ENCODE data around the gene ZNF431.
"Not testable (repeated sequence)": the region's sequence is repeated elsewhere in the genome, so short reads cannot be mapped to it uniquely, and the experiment has no call there.

ZNF431 gene

DNA sequence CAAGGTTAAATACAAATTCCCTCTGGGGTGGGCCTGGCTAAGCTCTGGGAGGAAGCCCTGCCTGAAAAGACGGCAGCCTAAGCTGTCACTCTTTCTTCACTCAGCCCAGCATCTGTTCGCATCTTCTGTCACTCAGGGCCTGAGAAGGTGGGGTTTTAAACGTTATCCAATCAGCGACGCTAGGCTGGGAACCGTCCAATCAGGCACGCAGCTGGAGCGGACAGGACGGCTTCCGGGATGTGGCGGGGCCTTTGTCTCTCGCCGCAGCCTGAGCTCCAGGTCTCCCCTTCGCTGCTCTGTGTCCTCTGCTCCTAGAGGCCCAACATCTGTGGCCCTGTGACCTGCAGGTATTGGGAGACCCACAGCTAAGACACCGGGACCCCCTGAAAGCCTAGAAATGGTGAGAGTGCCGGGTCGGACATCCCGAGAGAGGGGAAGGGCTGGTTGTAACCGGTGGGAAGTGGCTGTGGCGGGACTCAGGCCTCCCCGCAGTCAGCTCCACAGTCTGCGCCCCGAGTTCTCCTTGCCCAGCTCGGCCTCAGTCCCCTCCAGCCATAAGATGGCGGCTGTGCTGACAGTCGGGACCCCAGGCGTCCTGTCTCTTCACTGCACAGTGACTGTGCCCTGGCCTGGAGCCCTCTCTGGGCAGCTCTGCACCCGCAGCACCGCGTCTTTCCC is at the start of gene ZNF431:
Gene ZNF431 (plus strand): TSS at position 254 of the 678 bp plus-strand sequence. CDS start 144 bp downstream, at position 398.
- DNase-seq (ENCODE audit: extremely low read depth in 1 of 2, low read depth in 1 of 2): peak; percentile 73

DNA sequence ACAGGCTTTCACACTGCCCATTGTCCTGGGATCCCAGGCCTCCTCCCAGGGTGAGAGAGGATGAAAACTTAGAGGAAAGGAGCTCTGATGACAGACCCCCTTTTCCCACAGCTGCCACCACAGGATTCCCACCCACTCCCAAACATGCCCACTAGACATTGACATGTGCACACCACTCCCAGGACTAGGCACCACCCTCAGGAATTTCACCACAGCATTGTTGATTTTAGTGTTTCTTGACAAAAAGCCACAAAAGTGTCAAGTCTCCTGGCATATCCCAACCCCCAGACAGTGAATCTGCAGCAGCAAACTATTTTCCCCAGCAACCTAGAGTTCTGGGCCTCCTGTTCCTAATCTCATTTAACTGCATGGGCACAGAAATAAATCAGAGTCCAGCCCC is 49.7 kb upstream of the ZNF431 start:
- no peak for DNase-seq (ENCODE audit: extremely low read depth in 1 of 2, low read depth in 1 of 2)

DNA sequence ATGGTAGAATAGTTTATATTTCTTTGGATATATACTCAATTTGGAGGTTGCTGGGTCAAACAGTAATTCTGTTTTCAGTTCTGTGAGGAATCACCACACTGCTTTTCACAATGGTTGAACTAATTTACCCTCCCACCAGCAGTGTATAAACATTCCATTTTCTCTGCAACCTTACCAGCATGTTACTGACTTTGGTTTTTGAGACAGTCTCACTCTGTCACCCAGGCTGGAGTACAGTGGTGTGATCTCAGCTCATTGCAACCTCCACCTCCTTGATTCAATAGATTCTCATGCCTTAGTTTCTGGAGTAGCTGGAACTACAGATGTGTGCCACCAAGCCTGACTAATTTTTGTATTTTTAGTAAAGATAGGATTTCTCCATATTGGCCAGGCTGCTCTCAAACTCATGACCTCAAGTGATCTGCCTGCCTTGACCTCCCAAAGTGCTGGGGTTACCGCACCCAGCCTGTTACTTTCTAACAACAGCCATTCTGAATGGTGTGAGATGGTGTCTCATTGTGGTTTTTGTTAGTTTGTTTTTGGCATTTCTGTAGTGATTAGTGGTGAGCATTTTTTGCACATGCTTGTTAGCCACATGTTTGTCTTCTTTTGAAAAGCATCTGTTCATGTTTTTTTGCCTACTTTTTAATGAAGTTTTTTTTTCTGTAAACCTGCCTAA is 47.4 kb upstream of the ZNF431 start:
- DNase-seq (ENCODE audit: extremely low read depth in 1 of 2, low read depth in 1 of 2): no peak

DNA sequence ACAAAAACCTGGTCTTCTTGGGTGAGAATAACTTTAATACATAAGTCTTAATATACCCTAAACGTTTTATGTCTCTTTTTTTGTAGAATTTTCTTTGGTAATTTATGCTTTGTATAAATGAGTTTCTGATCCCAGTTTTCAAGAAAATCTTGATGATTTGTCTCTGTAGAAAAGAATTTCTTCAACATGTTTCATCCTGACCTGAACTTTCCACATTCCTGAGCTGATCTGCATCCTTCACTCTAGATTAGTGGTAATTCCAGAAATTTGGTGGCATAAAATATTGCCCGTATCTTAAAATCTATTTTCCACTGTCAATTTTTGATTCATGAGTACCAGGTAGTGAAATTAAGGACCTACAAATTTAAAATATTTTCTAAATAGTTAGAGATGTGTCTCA is 43.5 kb upstream of the ZNF431 start:
- no peak for DNase-seq (ENCODE audit: extremely low read depth in 1 of 2, low read depth in 1 of 2)

DNA sequence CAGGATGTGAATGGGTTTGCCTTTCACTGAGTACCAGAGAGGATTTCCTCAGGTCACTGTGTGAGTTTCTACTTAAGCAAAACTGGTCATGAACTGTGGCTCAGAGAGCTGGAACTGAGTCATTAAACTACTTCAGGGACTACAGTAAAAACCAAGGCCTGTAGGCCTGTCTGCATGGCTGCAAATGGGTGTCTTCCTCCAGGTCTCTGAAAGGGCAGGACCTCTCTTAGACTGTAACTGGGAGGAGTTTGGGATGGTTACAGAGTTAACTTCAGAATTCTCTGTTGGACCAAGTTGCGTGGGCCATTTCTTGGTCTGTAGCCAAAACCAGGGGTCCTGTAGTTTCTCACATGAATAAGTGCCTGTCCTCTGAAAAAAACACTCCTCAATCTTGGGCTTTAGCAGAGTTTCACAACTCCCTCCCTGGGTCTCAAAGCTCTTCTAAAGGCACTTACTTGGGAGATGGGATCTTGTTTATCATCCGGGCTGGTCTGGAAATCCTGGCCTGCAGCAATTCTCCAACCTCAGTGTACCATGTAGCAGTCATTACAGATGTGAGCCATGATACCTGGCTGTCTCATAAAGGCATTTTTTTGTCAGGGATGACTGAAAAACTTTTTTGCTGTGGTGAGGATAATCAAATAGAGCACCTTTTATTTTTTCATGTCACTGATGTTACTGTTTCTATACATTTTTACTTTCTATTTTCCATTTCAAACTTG is 40.2 kb upstream of the ZNF431 start:
- no peak for DNase-seq (ENCODE audit: extremely low read depth in 1 of 2, low read depth in 1 of 2)

DNA sequence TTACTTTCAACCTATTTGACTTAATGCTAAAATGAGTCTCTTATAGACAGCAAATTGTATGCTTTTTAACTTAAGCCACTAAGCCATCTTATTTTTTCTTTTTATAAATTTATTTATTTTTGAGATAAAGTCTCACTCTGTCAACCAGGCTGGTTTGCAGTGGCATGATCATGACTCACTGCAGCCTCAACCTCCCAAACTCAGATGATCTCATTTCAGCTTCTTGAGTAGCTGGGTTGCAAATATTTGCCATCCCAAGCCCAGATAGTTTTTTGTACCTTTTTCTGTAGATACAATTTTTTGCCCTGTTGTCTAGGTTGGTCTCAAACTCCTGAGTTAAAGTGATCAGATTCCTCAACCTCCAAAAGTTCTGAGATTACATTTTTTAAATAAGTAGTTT is 32.7 kb upstream of the ZNF431 start:
- DNase-seq (ENCODE audit: extremely low read depth in 1 of 2, low read depth in 1 of 2): no peak

DNA sequence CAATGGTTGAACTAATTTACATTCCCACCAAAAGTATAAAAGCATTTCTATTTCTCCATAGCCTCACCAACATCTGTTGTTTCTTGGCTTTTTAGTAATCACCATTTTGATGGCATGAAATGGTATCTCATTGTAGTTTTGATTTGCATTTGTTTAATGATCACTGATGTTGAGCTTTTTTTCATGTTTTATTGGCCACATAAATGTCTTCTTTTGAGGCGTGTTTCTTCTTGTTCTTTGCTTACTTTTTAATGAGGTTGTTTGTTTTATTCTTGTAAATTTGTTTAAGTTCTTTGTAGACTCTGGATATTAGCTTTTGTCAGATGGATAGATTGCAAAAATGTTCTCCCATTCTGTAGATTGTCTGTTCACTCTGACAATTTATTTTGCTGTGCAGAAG is 31.7 kb upstream of the ZNF431 start:
- DNase-seq (ENCODE audit: extremely low read depth in 1 of 2, low read depth in 1 of 2): no peak

DNA sequence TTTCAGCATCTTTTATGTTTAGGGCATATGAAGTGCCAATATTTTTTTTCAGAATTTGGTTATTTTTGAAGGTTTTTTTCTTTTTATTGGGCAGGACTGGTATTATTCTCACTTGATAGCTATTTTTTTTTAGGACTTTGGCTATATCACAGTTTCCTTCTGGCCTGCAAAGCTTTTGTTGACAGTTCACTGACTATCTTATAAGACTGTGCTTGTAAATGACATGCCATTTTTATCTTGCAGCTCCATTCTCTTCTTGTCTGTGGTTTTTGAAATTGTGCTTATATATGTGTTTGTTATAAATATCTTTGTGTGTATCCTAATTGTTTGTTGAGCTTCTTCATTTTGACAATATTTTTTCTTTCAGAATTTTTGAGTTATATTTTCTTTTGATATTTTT is 26.4 kb upstream of the ZNF431 start:
- DNase-seq (ENCODE audit: extremely low read depth in 1 of 2, low read depth in 1 of 2): no peak

DNA sequence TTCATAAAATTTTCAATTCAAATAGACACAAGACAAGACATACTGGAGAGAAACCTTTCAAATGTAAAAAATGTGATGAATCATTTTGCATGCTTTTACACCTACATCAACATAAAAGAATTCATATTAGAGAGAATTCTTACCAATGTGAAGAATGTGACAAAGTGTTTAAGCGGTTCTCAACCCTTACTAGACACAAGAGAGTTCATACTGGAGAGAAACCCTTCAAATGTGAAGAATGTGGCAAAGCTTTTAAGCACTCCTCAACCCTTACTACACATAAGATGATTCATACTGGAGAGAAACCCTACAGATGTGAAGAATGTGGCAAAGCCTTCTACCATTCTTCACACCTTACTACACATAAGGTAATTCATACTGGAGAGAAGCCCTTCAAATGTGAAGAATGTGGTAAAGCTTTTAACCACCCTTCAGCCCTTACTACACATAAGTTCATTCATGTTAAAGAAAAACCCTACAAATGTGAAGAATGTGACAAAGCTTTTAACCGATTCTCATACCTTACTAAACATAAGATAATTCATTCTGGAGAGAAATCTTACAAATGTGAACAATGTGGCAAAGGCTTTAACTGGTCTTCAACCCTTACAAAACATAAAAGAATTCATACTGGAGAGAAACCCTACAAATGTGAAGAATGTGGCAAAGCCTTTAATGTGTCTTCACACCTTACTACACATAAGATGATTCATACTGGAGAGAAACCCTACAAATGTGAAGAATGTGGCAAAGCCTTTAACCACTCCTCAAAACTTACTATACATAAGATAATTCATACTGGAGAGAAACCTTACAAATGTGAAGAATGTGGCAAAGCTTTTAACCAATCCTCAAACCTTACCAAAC is 24.6 kb upstream of the ZNF431 start:
- DNase-seq (ENCODE audit: extremely low read depth in 1 of 2, low read depth in 1 of 2): no peak

DNA sequence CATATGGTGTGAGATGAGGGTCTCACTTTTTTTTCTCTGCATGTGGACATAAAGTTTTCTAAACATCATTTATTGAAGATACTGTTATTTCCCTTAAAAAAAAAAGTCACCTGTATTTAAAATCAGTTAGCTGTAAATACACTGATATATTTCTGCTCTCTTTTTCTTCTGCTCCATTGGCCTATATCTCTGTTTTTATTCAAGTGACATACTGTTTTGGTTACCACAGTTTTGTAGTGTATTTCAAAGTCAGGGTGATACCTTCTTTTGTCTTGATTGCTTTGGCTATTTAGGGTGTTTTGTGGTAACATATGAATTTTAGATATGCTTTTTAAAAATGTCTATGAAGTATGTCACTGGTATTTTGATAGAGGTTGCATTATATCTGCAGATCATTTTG is 15.8 kb upstream of the ZNF431 start:
- no peak for DNase-seq (ENCODE audit: extremely low read depth in 1 of 2, low read depth in 1 of 2)

DNA sequence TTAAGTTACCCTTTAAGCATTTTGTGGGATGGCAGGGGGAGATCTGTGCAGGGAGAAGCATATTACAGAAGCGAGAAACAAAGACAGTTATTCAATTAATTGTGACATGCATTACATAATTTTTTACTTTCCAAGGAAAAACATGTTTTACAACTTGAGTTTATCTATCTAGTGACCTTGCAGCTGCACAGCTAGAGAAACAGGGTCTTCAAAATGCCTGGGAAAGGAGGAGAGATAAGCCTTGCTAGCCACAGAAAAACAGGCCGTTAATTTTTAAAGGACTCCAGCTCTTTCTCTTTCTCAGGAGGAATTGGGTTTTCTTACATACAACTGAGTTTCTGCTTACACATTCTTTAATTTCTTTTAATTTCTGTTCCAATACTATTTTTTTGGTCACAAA is 14.8 kb upstream of the ZNF431 start:
- no peak for DNase-seq (ENCODE audit: extremely low read depth in 1 of 2, low read depth in 1 of 2)

DNA sequence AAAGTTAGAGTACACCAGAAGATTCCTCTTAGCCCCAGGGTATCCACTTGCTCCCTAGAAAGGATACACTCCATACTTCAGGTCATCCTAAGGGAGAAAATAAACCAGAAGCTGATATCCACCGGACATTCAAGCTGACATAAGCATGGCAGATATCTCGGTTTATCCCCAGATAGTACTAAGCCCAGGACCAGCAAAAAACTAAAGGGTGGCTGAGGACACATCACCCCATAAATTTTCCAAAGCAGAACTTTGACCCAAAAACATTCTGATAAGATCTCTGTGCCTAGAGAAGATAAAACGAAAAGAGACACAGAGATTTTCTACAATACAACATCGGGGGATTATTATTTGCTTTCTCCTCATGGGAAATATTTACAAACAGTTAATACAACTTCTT is 13.9 kb upstream of the ZNF431 start:
- DNase-seq (ENCODE audit: extremely low read depth in 1 of 2, low read depth in 1 of 2): no peak

DNA sequence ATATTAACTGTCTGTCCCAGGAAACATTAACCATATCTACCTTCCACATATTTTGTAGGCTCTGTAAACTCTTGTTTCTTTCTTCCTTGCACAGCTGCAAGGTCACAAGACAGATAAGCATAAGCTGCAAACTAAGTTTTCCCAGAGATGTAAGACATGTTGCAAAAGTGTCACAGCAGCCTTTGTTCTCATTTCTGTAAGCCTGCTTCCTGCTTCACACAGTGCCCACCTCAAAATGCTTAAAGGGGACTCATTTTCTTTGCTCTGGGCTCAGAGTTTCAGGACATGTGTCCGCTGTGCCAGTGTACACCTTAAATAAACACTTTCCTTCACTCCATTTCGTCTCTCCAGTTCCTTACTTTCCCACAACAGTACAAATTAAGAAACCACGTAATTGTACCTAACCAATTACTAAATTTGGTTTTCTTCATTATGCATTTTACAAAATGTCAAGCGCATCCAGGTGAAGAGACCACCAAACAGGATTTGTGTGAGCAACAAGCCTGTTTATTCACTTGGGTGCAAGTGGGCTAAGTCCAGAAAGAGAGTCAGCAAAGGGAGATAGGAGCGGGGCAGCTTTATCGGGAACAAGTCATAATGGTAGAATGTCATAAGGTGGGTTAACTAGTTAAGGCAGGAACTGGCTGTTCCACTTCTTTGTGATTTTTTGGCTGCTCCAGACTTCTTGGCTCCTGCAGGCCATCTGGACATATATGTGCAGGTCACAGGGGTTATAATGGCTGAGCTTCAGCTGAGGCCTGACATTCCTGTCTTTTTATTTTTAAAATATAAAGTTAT is 12.7 kb upstream of the ZNF431 start:
- no peak for DNase-seq (ENCODE audit: extremely low read depth in 1 of 2, low read depth in 1 of 2)

DNA sequence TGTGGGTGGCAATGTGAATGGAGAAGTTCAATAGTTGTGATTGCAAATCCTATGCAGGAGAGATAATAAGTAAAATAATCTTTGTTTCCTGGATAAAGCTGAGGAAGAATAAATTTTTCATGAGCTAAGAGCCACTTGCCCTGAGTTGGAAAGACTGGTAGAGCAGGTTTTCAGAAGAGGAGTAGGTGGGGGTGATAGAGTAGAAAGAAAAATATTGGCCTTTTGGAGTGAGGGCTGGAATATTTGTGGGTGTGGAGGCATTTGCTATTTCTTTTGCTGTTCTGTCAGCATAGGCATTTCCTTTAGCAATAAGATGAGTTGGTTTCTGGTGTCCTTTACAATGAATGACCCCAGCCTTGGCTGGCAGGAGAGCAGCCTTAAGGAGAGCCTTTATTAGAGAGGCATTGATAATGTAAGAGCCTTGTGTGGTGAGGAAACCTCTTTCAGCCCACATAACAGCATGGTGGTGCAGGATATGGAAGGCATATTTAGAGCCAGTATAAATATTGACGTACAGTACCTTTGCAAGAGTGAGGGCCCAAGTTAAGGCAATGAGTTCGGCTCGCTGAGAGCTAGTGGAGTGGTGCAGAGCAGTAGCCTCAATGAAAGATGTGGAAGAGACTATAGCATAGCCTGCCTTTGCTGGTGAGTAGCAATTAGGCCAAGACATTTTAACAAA is 11.6 kb upstream of the ZNF431 start:
- DNase-seq (ENCODE audit: extremely low read depth in 1 of 2, low read depth in 1 of 2): no peak

DNA sequence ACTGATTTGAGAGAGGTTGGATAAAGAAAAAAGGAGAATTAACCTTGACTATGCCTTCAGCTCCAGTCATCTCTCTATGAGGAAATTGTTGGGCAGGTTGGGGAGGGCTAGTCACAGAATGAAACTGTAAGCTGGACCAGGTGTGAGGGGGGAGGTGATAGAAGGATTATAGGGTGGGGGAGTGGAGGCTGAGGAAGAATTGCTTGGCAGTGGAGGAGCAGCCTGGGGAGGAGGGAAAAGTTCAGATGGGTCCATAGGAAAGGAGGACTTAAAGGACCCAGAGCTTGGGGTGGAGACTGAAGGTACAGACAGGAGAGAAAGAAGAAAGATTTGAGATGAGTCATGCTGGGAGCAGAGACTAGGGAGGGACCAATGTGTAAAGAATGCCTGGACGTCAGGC is 8.2 kb upstream of the ZNF431 start:
- no peak for DNase-seq (ENCODE audit: extremely low read depth in 1 of 2, low read depth in 1 of 2)

DNA sequence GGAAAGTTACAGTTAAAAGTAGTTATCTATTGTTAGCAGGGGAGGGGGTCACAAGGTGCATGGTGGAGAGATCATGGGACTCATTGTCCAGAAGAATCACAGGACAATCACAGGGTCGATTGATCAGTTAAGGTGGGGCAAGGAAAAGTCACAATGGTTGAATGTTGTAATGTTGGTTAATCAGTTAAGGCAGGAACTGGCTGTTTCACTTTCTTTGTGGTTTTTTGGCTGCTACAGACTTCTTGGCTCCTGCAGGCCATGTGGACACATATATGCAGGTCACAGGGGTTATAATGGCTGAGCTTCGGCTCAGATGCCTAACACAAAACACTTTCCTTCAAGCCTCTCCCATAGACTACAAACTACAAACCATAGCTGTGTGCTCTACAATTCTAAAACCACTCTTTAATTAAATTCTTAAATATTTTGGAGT is 6.9 kb upstream of the ZNF431 start:
- DNase-seq (ENCODE audit: extremely low read depth in 1 of 2, low read depth in 1 of 2): no peak

DNA sequence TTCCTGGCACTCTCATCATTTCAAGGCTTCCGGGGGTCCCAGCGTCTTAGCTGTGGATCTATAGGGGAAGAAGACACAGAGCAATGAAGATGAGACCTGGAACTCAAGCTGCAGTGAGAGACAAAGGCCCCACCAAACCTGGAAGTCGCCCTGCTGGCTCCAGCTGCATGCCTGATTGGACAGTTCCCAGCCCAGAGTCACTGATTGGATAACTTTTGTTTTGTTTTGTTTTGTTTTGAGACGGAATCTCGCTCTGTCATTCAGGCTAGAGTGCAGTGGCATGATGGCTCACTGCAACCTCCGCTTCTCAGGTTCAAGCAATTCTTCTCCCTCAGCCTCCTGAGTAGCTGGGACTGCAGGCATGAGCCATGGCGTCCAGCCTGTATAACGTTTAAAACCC is 6.4 kb upstream of the ZNF431 start:
- no peak for DNase-seq (ENCODE audit: extremely low read depth in 1 of 2, low read depth in 1 of 2)

DNA sequence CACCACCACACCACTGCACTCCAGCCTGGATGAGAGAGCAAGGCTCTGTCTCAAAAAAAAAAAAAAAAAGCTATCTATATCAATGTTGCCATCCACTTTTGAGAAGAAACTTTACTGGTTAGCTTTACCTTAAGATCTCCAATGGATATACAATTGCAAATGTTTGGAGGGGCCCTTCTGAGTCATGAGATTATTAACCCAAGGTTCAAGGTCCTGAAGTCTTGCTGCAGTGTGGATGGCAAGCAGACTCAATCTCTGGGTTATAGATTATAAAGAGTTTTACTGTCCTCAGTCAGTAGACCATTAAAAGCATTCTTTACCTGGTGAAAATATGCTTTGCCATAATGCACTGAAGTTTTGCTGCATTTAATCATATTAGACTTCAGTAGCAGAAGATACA is 3.7 kb upstream of the ZNF431 start:
- DNase-seq (ENCODE audit: extremely low read depth in 1 of 2, low read depth in 1 of 2): no peak

DNA sequence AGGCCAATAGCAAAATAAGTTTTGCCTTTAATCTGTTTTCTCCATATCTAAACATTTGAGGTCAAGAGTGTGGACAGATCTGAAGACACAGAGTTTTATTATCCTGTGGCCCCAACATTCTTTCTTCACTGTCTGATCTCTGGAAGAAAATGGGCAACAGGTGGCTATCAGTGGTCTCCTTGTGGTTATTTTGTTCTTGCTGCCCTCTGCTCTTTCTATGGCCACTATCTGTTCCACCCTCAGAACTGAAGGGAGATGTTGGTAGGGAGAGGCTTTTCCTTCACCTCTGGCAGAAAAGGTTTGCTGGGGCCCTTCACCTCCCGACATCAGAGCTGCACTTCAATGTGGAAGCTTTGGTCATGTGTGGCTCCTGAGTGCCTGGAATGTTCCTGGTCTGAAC is 834 bp upstream of the ZNF431 start:
- not testable (repeated sequence) for DNase-seq (ENCODE audit: extremely low read depth in 1 of 2, low read depth in 1 of 2)

DNA sequence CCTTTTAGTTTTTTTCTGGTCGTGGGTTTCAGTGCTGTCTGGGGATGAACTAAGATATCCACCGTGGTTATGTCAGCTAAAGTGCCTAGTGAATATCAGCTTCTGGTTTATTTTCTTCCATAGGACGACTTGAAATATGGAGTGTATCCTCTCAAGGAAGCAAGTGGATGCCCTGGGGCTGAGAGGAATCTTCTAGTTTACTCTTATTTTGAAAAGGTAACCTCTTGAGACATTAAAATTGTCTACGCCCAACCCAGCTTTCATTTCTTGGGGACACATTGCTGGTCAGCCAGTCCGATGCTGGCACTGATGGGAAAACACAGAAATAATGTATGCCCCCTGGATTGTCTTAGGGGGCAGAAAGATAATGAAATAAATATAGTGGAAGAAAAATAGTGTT is 1.6 kb downstream of the ZNF431 start:
- no peak for DNase-seq (ENCODE audit: extremely low read depth in 1 of 2, low read depth in 1 of 2)
